ENCODE measurements around the gene EMC10.
A peak's percentile ranks its signal among the peaks of the same experiment; 100 is the strongest.
"Not testable (repeated sequence)": the region's sequence is repeated elsewhere in the genome, so short reads cannot be mapped to it uniquely, and the experiment has no call there.

The EMC10 gene

DNA sequence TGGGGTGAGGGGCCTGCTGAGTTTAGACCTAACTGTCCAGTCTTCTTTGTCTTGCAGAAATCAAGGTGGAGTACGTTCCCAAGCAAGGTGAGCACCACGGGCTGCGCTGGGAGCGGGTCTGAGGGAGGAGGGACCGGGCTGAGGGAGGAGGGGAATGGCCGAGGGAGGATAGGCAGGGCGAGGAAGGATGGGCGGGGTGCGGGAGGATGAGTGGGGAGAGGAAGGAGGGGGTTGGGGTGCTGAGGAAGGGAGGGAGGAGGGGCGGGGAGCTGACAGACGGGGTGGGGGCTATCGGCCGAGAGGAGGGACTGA lies 25.1 kb upstream of the EMC10 start:
- no peak for DNase-seq (ENCODE audit: low read depth, low spot score)

DNA sequence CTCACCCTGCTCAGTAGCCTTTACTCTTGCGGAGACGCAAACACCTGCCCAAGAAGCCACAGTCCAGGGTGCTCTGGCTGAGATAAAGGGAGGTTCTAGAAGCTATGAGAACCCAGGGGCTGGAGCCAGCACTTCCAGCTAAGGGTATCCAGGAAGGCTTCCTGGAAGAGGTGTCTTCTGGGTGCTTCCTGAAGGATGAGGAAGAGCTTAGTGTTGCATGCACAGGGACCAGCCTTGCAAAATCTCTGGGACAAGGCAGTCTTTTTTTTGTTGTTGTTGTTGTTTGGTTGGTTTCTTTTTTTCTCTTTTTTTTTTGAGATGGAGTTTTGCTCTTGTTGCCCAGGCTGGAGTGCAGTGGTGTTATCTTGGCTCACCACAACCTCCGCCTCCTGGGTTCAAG lies 23.1 kb upstream of the EMC10 start:
- DNase-seq (ENCODE audit: low read depth, low spot score) = no peak

GRCh38 chr19:50455992-50456391 lies 20.3 kb upstream of the EMC10 start:
- DNase-seq (ENCODE audit: low read depth, low spot score) = no peak

GRCh38 chr19:50457300-50457699 lies 19.0 kb upstream of the EMC10 start:
- DNase-seq (ENCODE audit: low read depth, low spot score) = no peak

- DNase-seq (ENCODE audit: low read depth, low spot score) = no peak
Observed at GRCh38 chr19:50458396-50459066, 17.8 kb upstream of the EMC10 start.

DNA sequence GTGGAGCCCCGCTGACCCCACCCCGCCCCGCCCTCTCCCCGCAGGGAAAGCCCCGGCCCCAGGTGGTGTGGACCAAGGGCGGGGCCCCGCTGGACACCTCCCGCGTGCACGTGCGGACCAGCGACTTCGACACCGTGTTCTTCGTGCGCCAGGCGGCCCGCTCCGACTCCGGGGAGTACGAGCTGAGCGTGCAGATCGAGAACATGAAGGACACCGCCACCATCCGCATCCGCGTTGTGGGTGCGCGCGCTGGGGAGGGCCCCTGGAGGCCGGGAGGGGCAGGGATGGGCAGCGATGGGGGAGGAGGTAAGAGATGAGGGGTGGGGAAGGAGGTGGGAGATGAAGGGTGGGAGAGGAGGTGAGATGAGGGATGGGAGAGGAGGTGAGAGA lies 17.2 kb upstream of the EMC10 start:
- DNase-seq (ENCODE audit: low read depth, low spot score) = no peak

DNA sequence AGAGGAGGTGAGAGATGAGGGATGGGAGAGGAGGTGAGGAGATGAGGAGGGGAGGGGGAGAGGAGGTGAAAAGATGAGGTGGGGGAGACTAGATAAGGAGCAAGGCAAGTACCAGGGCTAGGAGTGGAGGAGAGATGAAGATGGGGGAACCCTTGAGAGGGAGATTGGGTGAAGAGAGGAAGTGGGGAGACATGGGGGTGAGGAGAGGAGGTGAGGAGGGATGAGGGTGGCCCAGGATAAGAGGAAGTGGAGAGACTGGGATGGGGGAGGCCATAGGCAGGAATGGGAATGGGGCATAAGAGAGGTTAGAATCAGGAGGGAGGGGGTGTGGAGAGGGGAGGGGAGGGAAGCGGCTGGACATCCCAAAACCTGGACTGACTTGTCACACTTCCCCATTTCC lies 16.7 kb upstream of the EMC10 start:
- no peak for DNase-seq (ENCODE audit: low read depth, low spot score)

GRCh38 chr19:50460161-50460765 lies 16.0 kb upstream of the EMC10 start:
- peak; percentile 22 for DNase-seq (ENCODE audit: low read depth, low spot score)

DNA sequence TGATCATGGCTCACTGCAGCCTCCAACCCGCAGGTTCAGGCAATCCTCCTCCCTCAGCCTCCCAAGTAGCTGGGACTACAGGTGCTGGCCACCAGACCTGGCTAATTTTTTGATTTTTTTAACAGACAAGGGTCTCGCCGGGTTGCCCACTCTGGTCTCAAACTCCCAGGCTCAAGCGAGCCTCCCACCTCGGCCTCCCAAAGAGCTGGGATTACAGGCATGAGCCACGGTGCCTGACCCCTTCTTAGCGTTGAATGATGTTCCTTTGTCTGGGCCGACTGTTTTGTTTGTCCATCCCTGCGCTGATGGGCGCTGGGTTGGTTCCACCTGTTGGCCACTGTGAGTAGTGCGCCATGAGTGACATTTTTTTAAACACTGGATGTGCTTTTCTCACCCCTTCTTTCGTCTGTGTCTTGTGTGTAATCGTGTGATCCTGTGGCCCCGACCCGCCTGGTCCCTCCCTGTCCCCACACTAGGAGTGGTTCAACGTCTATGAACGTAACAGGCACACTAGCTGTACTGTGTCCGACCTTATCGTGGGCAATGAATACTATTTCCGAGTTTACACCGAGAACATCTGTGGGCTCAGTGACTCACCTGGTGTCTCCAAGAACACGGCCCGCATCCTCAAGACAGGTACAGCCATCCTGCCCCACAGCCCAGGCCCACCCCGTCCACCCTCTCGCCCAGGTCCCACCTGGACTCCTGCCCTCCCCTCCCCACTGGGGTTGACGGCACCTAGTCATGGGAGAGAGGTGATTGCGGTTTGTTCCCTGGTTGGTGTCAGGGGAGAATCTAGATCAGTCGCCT lies 15.0 kb upstream of the EMC10 start:
- DNase-seq (ENCODE audit: low read depth, low spot score) = peak; percentile 83

GRCh38 chr19:50462970-50463369 lies 13.3 kb upstream of the EMC10 start:
- DNase-seq (ENCODE audit: low read depth, low spot score) = no peak

DNA sequence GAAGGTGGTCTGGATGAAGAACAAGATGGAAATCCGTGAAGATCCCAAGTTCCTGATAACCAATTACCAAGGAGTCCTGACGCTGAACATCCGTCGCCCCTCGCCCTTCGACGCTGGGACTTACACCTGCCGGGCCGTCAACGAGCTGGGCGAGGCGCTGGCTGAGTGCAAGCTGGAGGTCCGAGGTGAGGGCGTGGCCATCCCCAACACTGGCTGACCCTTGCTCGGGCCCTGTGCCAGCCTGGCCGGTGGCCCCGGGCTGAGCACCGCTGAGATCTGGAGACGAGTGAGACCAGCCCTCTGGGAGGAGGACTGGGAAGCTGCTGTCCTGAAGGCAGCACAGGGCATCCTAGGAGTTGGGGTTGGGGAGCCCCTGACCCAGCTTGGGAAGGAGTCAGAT lies 12.0 kb upstream of the EMC10 start:
- no peak for DNase-seq (ENCODE audit: low read depth, low spot score)

- no peak for DNase-seq (ENCODE audit: low read depth, low spot score)
Observed at GRCh38 chr19:50465000-50465399, 11.3 kb upstream of the EMC10 start.

- peak; percentile 81 for DNase-seq (ENCODE audit: low read depth, low spot score)
Observed at GRCh38 chr19:50465986-50466705, 10.2 kb upstream of the EMC10 start.

- DNase-seq (ENCODE audit: low read depth, low spot score) = no peak
Observed at GRCh38 chr19:50466706-50467039, 9.6 kb upstream of the EMC10 start.

GRCh38 chr19:50467566-50467965 lies 8.7 kb upstream of the EMC10 start:
- DNase-seq (ENCODE audit: low read depth, low spot score) = no peak

DNA sequence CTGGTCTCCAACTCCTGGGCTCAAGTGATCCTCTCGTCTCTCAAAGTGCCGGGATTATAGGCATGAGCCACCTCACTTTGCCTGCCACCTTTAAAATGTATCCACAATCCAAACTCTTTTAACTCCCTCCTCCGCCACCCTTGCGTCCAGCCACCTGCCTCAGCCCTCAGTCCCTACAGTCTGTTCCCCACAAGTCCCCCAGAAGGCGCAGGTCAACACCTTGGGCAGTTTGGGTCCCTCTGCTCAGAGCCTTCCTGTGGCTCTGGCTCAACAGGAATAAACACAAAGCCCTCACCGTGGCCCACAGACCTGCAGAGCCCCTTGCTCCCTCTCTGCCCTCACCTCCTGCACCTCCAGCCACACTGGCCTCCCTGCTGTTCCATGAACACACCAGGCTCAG lies 7.5 kb upstream of the EMC10 start:
- DNase-seq (ENCODE audit: low read depth, low spot score) = no peak

DNA sequence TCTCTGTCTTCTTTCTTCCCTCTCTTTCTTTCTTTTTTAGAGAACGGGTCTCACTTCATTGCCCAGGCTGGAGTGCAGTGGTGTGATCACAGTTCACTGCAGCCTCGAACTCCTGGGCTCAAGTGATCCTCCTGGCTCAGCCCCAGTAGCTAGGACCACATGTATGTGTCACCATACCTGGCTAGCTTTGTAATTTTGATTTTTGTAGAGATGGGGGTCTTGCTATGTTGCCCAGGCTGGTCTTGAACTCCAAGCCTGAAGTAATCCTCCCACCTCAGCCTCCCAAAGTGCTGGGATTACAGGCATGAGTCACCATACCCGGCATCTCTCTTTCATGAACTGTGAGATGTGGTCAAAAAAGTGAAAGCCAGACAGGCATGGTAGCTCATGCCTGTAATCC lies 3.0 kb upstream of the EMC10 start:
- DNase-seq (ENCODE audit: low read depth, low spot score) = not testable (repeated sequence)

- DNase-seq (ENCODE audit: low read depth, low spot score) = no peak
Observed at GRCh38 chr19:50475101-50475568, 1.2 kb upstream of the EMC10 start.

GRCh38 chr19:50475736-50476223 lies 527 bp upstream of the EMC10 start:
- no peak for DNase-seq (ENCODE audit: low read depth, low spot score)

- DNase-seq (ENCODE audit: low read depth, low spot score) = no peak
Observed at GRCh38 chr19:50476907-50477238, 566 bp downstream of the EMC10 start.

DNA sequence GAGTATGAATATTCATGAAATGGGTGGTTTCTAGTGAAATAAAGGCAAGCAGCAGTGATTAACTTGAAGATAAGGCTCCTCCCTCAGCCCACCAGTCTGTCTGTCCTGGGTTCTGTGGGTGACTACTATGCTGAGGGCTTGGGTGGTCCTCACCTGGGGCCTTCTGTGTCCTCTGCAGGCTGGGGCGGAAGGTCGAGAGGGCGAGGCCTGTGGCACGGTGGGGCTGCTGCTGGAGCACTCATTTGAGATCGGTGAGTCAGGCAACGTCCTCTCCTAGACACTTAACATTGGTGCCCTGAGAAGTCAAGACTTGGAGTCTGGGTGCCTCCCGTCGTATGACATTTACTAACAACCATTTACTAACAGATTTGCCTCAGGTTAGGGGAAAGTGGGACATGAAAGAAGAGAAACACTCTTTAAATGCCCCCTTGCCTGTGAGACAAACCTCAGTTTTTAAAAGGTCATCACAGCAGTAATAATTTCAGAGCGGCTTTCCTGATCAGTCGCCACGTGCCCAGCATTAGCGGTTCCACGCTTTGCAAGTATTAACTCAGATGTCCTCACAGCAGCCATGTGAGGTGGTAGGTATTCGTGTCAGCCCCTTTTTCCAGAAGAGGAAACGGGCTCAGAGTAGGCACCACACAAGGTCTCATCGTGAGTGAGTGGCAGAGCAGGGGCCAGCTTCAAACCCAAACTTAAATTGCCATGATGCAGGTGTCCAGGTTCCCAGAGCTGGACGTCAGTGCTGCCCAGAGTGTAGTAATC lies 1.6 kb downstream of the EMC10 start:
- no peak for DNase-seq (ENCODE audit: low read depth, low spot score)

Measured in ELF-1 (cell line).